GM18868 (cell line): ENCODE measurements around the gene PARP4.
"Not testable (repeated sequence)": the region's sequence is repeated elsewhere in the genome, so short reads cannot be mapped to it uniquely, and the experiment has no call there.

Experiments
- ATAC-seq: cut with Tn5 transposase; IDR thresholded peaks from one replicate; pipeline ENCODE4 v1.9.1; 2021; ENCODE audit warnings: mild to moderate bottlenecking, moderate library complexity; ENCODE audit not compliant: unreplicated experiment

Gene PARP4

GRCh38 chr13:24506283-24506682, 6.3 kb downstream of the PARP4 start:
- not testable (repeated sequence) for ATAC-seq

DNA sequence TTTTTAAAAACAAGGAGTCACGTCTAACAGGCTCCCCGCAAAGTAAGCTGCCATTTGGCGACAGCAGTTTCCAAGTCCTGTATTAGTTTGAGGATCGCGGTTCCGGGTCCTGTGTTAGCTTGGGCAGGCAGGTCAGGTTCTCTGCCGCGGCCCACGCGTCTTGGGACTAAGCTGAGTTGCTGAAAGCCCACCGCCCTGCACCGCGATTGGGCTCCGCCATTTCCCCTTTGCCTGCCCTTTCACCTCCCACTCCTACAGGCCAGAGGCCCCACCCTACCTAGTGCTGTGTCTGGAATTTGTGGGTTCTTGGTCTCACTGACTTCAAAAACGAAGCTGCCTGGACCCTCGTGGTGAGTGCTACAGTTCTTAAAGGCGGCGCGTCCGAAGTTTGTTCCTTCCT, 6.8 kb downstream of the PARP4 start:
- no peak for ATAC-seq

DNA sequence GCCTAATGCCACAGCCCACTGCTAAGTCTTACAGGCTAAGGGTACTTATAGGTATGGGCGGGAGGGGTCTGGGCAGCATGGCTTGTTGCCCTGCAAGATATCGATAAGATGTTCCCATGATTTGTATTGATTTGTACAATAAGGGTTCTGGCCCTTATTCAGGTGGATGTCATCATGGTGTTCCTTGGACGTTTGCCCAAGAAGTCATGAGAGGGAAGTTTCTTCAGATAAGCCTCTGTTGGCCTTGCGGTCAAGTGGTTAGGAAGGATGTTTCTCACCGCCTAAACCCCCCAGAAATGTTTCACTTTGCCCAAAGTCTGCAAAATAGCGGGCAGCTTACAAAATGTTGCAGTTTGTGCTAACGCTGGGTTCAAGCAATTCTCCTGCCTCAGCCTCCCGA, 7.3 kb downstream of the PARP4 start:
- no peak for ATAC-seq

GRCh38 chr13:24503379-24503696, 9.2 kb downstream of the PARP4 start:
- ATAC-seq: no peak

GRCh38 chr13:24502533-24503378, 9.8 kb downstream of the PARP4 start:
- no peak for ATAC-seq

DNA sequence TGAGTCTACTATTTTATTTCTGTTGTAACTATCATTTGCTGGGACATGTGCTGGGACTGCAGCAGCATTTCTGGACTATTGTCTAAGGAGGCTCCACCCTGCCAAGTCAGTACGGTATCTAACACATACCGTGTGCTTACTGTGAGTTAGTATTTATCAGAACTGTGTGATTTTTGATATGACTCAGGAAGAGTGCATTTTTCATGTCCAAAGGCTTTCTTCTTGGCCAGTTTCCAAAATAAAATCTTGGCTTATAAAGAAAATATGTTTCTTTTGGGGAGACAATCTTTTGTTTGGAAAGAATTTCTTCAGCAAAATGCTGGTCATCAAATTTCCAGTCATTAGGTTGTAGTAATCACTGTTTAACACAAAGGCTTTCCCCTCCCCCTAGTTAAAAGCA, 11.6 kb downstream of the PARP4 start:
- no peak for ATAC-seq

DNA sequence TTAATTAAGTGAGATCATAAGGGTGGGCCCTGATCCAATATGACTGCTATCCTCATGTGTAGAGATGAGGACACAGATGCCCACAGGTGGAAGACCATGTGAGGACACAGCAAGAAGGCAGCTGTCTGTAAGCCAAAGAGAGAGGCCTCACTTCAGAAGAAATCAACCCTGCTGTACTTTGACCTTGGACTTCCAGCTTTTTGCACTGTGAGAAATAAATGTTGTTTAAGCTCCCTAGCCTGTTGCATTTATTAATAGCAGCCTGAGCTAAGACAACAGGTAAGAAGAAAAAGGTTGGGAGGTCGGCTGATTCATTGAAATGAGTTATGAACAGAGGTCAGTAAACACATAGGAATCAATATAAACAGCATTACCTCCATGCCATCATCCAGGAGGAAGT, 14.8 kb downstream of the PARP4 start:
- no peak for ATAC-seq

DNA sequence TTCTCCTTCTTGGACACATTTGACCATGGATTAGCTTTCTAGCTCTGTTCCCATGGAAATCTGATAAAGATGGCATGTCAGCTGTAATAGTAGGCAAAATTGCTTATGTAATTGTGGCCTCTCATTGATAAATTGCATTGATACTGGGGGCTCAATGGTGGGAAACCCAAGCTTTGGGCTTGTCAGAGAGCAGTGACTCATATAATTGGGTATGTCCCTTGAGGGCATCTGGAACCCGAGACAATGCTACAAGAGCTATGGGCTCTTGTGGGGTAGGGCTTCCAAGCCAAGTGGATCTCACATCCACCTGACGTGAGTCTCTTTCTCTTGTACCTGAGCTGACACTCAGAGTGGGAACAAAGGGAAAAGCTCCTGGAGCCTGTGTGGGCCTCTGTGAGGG, 16.3 kb downstream of the PARP4 start:
- ATAC-seq: not testable (repeated sequence)

DNA sequence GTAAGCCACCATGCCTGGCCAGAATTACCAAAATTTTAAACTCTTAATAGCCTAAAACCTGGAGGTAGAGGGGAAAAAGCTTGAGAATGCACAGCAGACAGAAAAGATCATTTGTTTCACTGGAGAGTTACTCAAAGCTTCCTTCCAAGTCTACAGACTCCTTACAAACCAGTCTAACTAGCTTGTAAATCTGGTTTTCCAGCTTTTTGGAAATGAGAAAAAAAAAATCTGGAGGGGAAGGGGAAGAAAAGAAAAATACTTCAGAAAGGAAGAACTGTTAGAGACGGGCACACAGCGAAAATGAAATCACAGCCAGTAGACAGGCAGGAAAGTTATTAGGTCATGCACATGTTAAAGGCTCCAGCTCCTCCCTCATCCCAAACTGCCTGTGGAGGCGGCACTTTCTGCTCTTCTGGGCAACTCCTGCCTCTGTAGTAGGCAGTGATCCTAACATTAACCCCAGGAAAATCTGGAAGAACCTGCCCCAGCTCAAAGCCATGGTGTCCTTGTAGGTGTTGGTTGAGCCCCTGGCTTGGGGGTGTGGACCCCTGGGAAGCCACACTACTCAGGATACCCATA, 17.3 kb downstream of the PARP4 start:
- ATAC-seq: no peak

- no peak for ATAC-seq
These were observed 19.2 kb downstream of the PARP4 start for GRCh38 chr13:24493356-24493755.

- no peak for ATAC-seq
These were observed 20.7 kb downstream of the PARP4 start for GRCh38 chr13:24491845-24492244.

GRCh38 chr13:24489721-24490120, 22.9 kb downstream of the PARP4 start:
- no peak for ATAC-seq

- not testable (repeated sequence) for ATAC-seq
These were observed 24.5 kb downstream of the PARP4 start for GRCh38 chr13:24488092-24488491.

GRCh38 chr13:24486017-24486657, 26.4 kb downstream of the PARP4 start:
- ATAC-seq: not testable (repeated sequence)

DNA sequence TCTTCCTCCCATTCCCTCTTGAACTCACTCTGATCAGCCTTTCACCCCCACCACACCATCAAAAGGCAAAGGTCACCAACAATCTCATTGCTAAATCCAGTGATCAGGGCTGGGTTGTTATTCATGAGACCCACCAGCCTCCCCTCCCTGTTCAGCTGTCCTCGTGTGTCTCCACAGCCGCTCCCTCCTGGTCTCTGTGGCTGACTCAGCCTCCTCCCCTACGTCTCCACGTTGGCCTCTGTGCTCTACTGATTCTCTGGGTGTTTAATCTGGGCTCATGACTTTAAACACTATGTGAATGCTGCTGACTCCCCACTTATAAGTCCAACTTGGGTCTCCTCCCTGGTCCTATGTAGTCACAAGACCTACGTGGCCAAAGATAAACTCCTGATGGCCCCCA, 38.9 kb downstream of the PARP4 start:
- no peak for ATAC-seq

GRCh38 chr13:24472129-24472528, 40.4 kb downstream of the PARP4 start:
- not testable (repeated sequence) for ATAC-seq

DNA sequence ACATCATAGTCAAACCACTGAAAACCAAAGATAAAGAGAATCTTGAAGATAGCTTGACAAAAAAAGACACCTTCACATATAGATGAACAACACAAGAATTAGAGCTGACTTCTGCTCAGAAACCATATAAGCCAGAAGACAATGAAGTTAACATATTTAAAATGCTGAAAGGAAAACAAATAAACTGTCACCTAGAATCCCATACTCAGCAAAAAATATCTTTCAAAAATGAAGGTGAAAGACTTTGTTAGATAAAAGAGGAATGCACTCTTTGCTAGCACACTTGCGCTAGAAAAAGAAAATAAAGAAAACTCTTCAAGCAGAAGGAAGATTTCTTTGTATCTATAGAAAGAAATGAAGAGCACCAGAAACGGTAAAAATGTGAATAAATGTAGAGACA, 49.5 kb downstream of the PARP4 start:
- ATAC-seq: no peak

GRCh38 chr13:24460256-24460655, 52.3 kb downstream of the PARP4 start:
- ATAC-seq: no peak

- no peak for ATAC-seq
These were observed 52.9 kb downstream of the PARP4 start for GRCh38 chr13:24459726-24460125.

GRCh38 chr13:24459234-24459633, 53.3 kb downstream of the PARP4 start:
- peak; percentile 78 for ATAC-seq

- no peak for ATAC-seq
These were observed 53.8 kb downstream of the PARP4 start for GRCh38 chr13:24458736-24459135.

GRCh38 chr13:24456396-24456795, 56.2 kb downstream of the PARP4 start:
- no peak for ATAC-seq
